PC-9 (cell line): ENCODE results near the gene FN3K. TPM values are rescaled to one million over a fixed set of nuclear protein-coding genes. Genes with fewer than 3 reads are reported as not detected.
"Not testable (repeated sequence)": the region's sequence is repeated elsewhere in the genome, so short reads cannot be mapped to it uniquely, and the experiment has no call there.

Experiments used
- BruUV-seq: library from RNA; stranded (reverse); fragments of 400-500 nt; replicated peaks from 2 replicates; lab custom pipeline; 2021; lab: Mats Ljungman, UMichigan
- CTCF ChIA-PET: fragments of 300-600 bp; sonication (Branson Sonifier 250); formaldehyde crosslinking; loops from one replicate; lab custom pipeline; 2022; ENCODE audit warnings: antibody characterized with exemption; lab: Charles Lee
- POLR2A ChIA-PET: fragments of 300-600 bp; sonication (Branson Sonifier 250); formaldehyde crosslinking; loops from one replicate; lab custom pipeline; 2022; ENCODE audit warnings: antibody characterized with exemption; ENCODE audit not compliant: unreplicated experiment; lab: Charles Lee
- DNase-seq, 2 experiments: peaks; one replicate each; pipeline versions ENCODE4 v3.0.0 to v3.0.0-alpha.2; 2015 to 2022; ENCODE audit warnings: mixed read lengths in 1 of 2
- H2AFZ ChIP-seq: fragments of 200-600 bp; sonication (generic); 2 replicates; pipeline ENCODE4 v1.8.1; 2017; ENCODE audit warnings: antibody characterized with exemption
- H3F3A ChIP-seq: fragments of 200-600 bp; sonication (generic); 2 replicates; pipeline ENCODE4 v1.8.1; 2017; ENCODE audit warnings: antibody characterized with exemption, mild to moderate bottlenecking, low read depth; ENCODE audit not compliant: insufficient read depth
- H3K27ac ChIP-seq: fragments of 200-600 bp; sonication (generic); 2 replicates; pipeline ENCODE4 v1.6.1; 2016; ENCODE audit warnings: mixed run types
- H3K27me3 ChIP-seq: fragments of 200-600 bp; sonication (generic); 2 replicates; pipeline ENCODE4 v1.6.1; 2016; ENCODE audit warnings: low read depth, mixed run types; ENCODE audit not compliant: insufficient read depth
- H3K36me3 ChIP-seq: fragments of 200-600 bp; sonication (generic); 2 replicates; pipeline ENCODE4 v1.6.1; 2016; ENCODE audit warnings: low read depth, mixed run types
- H3K4me1 ChIP-seq: fragments of 200-600 bp; sonication (generic); replicated peaks from 2 replicates; pipeline ENCODE4 v1.6.1; 2016; ENCODE audit warnings: mixed run types; ENCODE audit not compliant: insufficient read depth
- H3K4me2 ChIP-seq: fragments of 200-600 bp; sonication (generic); 2 replicates; pipeline ENCODE4 v1.6.1; 2017; ENCODE audit warnings: mixed run types
- H3K4me3 ChIP-seq: fragments of 200-600 bp; sonication (generic); 2 replicates; pipeline ENCODE4 v1.6.1; 2016; ENCODE audit warnings: mixed run types
- H3K79me2 ChIP-seq: fragments of 200-600 bp; sonication (generic); 2 replicates; pipeline ENCODE4 v1.6.1; 2017; ENCODE audit warnings: low read depth, mixed run types
- H3K9me2 ChIP-seq: fragments of 200-600 bp; sonication (generic); 2 replicates; pipeline ENCODE4 v1.8.1; 2017; ENCODE audit warnings: mild to moderate bottlenecking; ENCODE audit not compliant: insufficient read depth
- H3K9me3 ChIP-seq: fragments of 200-600 bp; sonication (generic); 2 replicates; pipeline ENCODE4 v1.8.1; 2016; ENCODE audit warnings: low read depth; ENCODE audit not compliant: insufficient read depth
- H4K20me1 ChIP-seq: fragments of 200-600 bp; sonication (generic); 2 replicates; pipeline ENCODE4 v1.8.1; 2017; ENCODE audit not compliant: insufficient read depth
- CTCF ChIP-seq: fragments of 200-600 bp; sonication (generic); conservative IDR thresholded peaks from 2 replicates; pipeline ENCODE4 v1.6.1; 2017; ENCODE audit warnings: mixed run types, antibody characterized with exemption, mild to moderate bottlenecking, moderate library complexity
- EZH2 ChIP-seq: fragments of 200-600 bp; sonication (generic); IDR thresholded peaks from 2 replicates; pipeline ENCODE4 v1.8.0; 2017; ENCODE audit warnings: antibody characterized with exemption, low read depth
- intact Hi-C: fragments of 100-400 bp; cut with micrococcal nuclease; formaldehyde crosslinking; loops from one replicate; pipeline ENCODE4 v1.10.0; 2022; ENCODE audit not compliant: unreplicated experiment
- total RNA-seq: library from RNA; stranded (reverse); gene quantifications from 2 replicates; pipeline ENCODE4 v1.2.3, GENCODE V29; 2021

Gene FN3K
- total RNA-seq, 1 experiment from 2014 or later, result 14.0 TPM

DNA sequence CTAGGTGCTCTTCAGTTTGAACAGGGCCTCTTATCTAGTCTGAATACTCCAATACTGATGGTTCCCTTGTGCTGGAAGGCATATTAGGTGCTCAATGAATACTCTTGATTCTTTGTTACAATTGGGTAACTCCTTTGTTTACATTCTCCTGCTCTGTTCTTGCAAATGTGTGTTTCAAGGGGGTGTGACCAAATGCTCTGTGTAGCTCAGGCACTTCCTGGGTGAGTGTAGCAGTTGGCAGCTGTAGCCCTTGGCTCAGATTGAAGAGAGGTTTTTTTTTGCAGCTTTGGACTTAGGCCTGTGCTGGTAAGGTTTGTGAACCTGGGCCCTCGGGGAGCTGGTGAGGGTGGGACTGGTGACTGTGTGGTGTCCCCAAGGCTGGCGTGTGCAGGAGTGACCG lies 36.6 kb downstream of the FN3K start:
- TF ChIP-seq EZH2 (no peak), CTCF (no peak)
- no peaks in the 10 kb centered on the region for H4K20me1 ChIP-seq
- intact Hi-C loops, result no loop called here
- peak in 1 of 2 experiments; percentile 58 for DNase-seq
- no peaks in the 10 kb centered on the region for H3K9me3 ChIP-seq
- no peaks in the 10 kb centered on the region for H3K9me2 ChIP-seq
- no peaks in the 10 kb centered on the region for H3K27me3 ChIP-seq
- ChIA-PET POLR2A (no interaction called here), CTCF (no interaction called here)
- no peak overlapping the region for H3K4me3 ChIP-seq
- no peaks in the 10 kb centered on the region for H3K79me2 ChIP-seq
- H2AFZ ChIP-seq, result no peak overlapping the region
- H3K4me1 ChIP-seq, result no peaks in the 10 kb centered on the region
- H3K4me2 ChIP-seq, result no peak overlapping the region
- H3K36me3 ChIP-seq, result no peaks in the 10 kb centered on the region
- no peaks in the 10 kb centered on the region for H3F3A ChIP-seq
- BruUV-seq, result no TSS peak
- no peak overlapping the region for H3K27ac ChIP-seq

GRCh38 chr17:82774456-82774855 lies 39.0 kb downstream of the FN3K start:
- BruUV-seq, H3K79me2 ChIP-seq, CTCF ChIA-PET, H3K36me3 ChIP-seq, DNase-seq, H3K4me3 ChIP-seq, H3K27me3 ChIP-seq, H3K4me1 ChIP-seq, intact Hi-C loops, H3K4me2 ChIP-seq, POLR2A ChIA-PET, H3K9me2 ChIP-seq, H3F3A ChIP-seq, H4K20me1 ChIP-seq, H2AFZ ChIP-seq, H3K27ac ChIP-seq, H3K9me3 ChIP-seq: not testable (repeated sequence)

- no peaks in the 10 kb centered on the region for H3K4me1 ChIP-seq
- no peak overlapping the region for H3K4me3 ChIP-seq
- no peak overlapping the region for H3K27ac ChIP-seq
- intact Hi-C loops, result no loop called here
- no peaks in the 10 kb centered on the region for H3K36me3 ChIP-seq
- H3K4me2 ChIP-seq, result no peak overlapping the region
- CTCF ChIA-PET, result interaction anchor here (0.5 kb wide), 1 partner anchor 296 kb away, joined by 3 read pairs; no protein-coding TSS in a partner anchor
- peak in 1 of 2 experiments; percentile 64 for DNase-seq
- TF ChIP-seq EZH2 (no peak), CTCF (peak; percentile 59)
- POLR2A ChIA-PET, result no interaction called here
- H2AFZ ChIP-seq, result no peak overlapping the region
- no peaks in the 10 kb centered on the region for H3K79me2 ChIP-seq
- H3K9me2 ChIP-seq, result no peaks in the 10 kb centered on the region
- BruUV-seq, result no TSS peak
- H4K20me1 ChIP-seq, result no peaks in the 10 kb centered on the region
- H3K27me3 ChIP-seq, result no peaks in the 10 kb centered on the region
- H3K9me3 ChIP-seq, result no peaks in the 10 kb centered on the region
- H3F3A ChIP-seq, result no peaks in the 10 kb centered on the region
These were observed 39.8 kb downstream of the FN3K start for GRCh38 chr17:82775001-82775823.
